Smooth muscle cell (in vitro differentiated cells): ENCODE measurements around the gene NHEJ1. TPM values are rescaled to one million over a fixed set of nuclear protein-coding genes. Genes with fewer than 3 reads are reported as not detected.

Experiments used
- DNase-seq: peaks from one replicate; lab custom pipeline; 2025; ENCODE audit not compliant: unreplicated experiment; lab: John Stamatoyannopoulos, UW
- H2AFZ ChIP-seq: fragments of 200-600 bp; sonication (generic); 2 replicates; pipeline ENCODE4 v1.6.0; 2016; ENCODE audit warnings: antibody characterized with exemption, low read depth, mild to moderate bottlenecking
- H3F3A ChIP-seq: fragments of 200-600 bp; sonication (generic); 2 replicates; pipeline ENCODE4 v1.6.0; 2017; ENCODE audit warnings: antibody characterized with exemption, low read depth
- H3K27ac ChIP-seq: fragments of 200-600 bp; sonication (generic); 2 replicates; pipeline ENCODE4 v1.5.1; 2016; ENCODE audit warnings: low read depth, mild to moderate bottlenecking
- H3K27me3 ChIP-seq: fragments of 200-600 bp; sonication (generic); 2 replicates; pipeline ENCODE4 v1.6.1; 2016; ENCODE audit warnings: low read depth, mild to moderate bottlenecking
- H3K36me3 ChIP-seq: fragments of 200-600 bp; sonication (generic); 2 replicates; pipeline ENCODE4 v1.5.1; 2016; ENCODE audit warnings: low read depth
- H3K4me1 ChIP-seq: fragments of 200-600 bp; sonication (generic); 2 replicates; pipeline ENCODE4 v1.5.1; 2016; ENCODE audit warnings: low read depth
- H3K4me2 ChIP-seq: fragments of 200-600 bp; sonication (generic); 2 replicates; pipeline ENCODE4 v1.6.0; 2016; ENCODE audit warnings: mild to moderate bottlenecking
- H3K4me3 ChIP-seq: fragments of 200-600 bp; sonication (generic); 2 replicates; pipeline ENCODE4 v1.5.1; 2016; ENCODE audit warnings: mild to moderate bottlenecking
- H3K79me2 ChIP-seq: fragments of 200-600 bp; sonication (generic); 2 replicates; pipeline ENCODE4 v1.6.0; 2016; ENCODE audit warnings: low read depth, mild to moderate bottlenecking
- H3K9ac ChIP-seq: fragments of 200-600 bp; sonication (generic); 2 replicates; pipeline ENCODE4 v1.6.0; 2016; ENCODE audit warnings: low read depth
- H3K9me3 ChIP-seq: fragments of 200-600 bp; sonication (generic); replicated peaks from 2 replicates; pipeline ENCODE4 v1.5.1; 2016; ENCODE audit warnings: low read depth
- H4K20me1 ChIP-seq: fragments of 200-600 bp; sonication (generic); 2 replicates; pipeline ENCODE4 v1.6.0; 2016; ENCODE audit warnings: low read depth
- WGBS: methylation state at CpG from one replicate; pipeline ENCODE4 v1.1.7; 2016; ENCODE audit warnings: low lambda C conversion rate; 5-methylcytosine and 5-hydroxymethylcytosine counted together
- polyA plus RNA-seq: library from polyadenylated mRNA; unstranded; fragments of >200 nt; fragmentation: Nextera tagmentation; extraction: Ambion mirVana; gene quantifications from 2 replicates; pipeline ENCODE4 v1.2.1, GENCODE V29; 2016
- total RNA-seq: library from RNA; depleted of rRNA; stranded (reverse); fragments of >200 nt; gene quantifications from 2 replicates; pipeline ENCODE4 v1.2.3, GENCODE V29; 2014
- TF ChIP-seq, protein P1 (sequence below): fragments of 200-600 bp; sonication (generic); IDR thresholded peaks from 2 replicates; pipeline ENCODE4 v1.5.1; 2017; ENCODE audit warnings: borderline replicate concordance, mild to moderate bottlenecking, antibody characterized with exemption; ENCODE audit not compliant: insufficient read depth, poor library complexity, severe bottlenecking

Gene NHEJ1
- total and polyA plus RNA-seq, 2 experiments from 2014 or later: 6.0 to 8.5 TPM

- Histone ChIP-seq H3K27me3 (peaks cover 96% of the 10 kb centered on the region), H4K20me1 (no peaks in the 10 kb centered on the region), H3F3A (no peaks in the 10 kb centered on the region), H3K9me3 (no peaks in the 10 kb centered on the region), H3K36me3 (no peaks in the 10 kb centered on the region), H3K4me1 (peaks cover 4% of the 10 kb centered on the region), H3K4me3 (peak overlapping the region; percentile 38), H2AFZ (no peak overlapping the region), H3K4me2 (no peak overlapping the region), H3K27ac (no peak overlapping the region), H3K79me2 (no peaks in the 10 kb centered on the region), H3K9ac (no peak overlapping the region)
- WGBS: 35% methylated on average over 17 of the region's 17 CpGs
- no peak for DNase-seq
- TF ChIP-seq, protein P1, sequence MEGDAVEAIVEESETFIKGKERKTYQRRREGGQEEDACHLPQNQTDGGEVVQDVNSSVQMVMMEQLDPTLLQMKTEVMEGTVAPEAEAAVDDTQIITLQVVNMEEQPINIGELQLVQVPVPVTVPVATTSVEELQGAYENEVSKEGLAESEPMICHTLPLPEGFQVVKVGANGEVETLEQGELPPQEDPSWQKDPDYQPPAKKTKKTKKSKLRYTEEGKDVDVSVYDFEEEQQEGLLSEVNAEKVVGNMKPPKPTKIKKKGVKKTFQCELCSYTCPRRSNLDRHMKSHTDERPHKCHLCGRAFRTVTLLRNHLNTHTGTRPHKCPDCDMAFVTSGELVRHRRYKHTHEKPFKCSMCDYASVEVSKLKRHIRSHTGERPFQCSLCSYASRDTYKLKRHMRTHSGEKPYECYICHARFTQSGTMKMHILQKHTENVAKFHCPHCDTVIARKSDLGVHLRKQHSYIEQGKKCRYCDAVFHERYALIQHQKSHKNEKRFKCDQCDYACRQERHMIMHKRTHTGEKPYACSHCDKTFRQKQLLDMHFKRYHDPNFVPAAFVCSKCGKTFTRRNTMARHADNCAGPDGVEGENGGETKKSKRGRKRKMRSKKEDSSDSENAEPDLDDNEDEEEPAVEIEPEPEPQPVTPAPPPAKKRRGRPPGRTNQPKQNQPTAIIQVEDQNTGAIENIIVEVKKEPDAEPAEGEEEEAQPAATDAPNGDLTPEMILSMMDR: no peak
Observed at GRCh38 chr2:219059375-219059724, 101.3 kb downstream of the NHEJ1 start.

DNA sequence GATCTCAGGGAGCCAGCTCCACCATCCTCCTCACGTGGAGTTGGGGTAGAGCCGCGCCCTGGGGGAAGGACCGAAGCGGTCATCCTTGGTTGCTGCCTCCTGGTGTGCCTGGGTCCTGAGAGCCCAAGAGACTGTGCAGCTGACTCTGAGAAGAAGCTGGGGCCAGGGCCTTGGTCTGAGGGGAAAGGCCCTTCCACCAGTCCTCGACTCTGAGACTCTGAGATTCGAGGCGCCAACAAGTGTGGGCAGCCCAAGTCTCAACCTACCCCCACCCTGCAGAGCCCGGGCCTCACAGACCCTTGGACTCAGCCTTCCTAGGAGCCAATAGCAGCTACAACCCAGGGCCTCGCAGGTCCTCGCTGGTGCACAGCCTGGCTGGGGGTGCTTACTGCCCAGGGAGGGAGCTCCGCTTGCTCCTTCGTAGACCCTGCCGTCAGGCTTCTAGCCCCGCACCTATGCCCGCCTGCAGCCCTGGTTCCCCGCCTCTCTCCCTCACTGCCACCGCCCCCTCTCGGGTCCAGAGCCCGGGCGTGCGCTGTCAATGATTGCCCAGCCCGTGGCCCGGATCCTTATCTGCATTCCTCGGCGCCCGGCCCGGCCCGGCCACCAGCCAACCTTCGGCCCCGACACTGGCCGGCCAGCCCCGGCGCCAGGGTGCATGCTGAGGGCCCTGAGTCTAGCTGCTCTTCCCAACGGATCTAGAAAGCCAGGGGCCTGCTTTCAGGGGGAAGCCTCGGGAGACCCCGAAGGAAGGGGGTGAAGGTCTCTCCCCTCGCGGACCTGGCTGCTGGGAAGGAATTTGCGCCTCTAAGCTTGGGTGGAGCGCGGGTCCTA is 101.9 kb downstream of the NHEJ1 start:
- Histone ChIP-seq H3K4me3 (peak overlapping the region; percentile 38), H3K4me1 (peaks cover 4% of the 10 kb centered on the region), H2AFZ (no peak overlapping the region), H3K36me3 (no peaks in the 10 kb centered on the region), H3K4me2 (no peak overlapping the region), H4K20me1 (no peaks in the 10 kb centered on the region), H3K9me3 (no peaks in the 10 kb centered on the region), H3K79me2 (no peaks in the 10 kb centered on the region), H3K27me3 (peaks cover 96% of the 10 kb centered on the region), H3K27ac (no peak overlapping the region), H3F3A (no peaks in the 10 kb centered on the region), H3K9ac (no peak overlapping the region)
- TF ChIP-seq, protein P1: no peak
- DNase-seq: no peak
- 27% methylated on average over 39 of the region's 42 CpGs for WGBS

DNA sequence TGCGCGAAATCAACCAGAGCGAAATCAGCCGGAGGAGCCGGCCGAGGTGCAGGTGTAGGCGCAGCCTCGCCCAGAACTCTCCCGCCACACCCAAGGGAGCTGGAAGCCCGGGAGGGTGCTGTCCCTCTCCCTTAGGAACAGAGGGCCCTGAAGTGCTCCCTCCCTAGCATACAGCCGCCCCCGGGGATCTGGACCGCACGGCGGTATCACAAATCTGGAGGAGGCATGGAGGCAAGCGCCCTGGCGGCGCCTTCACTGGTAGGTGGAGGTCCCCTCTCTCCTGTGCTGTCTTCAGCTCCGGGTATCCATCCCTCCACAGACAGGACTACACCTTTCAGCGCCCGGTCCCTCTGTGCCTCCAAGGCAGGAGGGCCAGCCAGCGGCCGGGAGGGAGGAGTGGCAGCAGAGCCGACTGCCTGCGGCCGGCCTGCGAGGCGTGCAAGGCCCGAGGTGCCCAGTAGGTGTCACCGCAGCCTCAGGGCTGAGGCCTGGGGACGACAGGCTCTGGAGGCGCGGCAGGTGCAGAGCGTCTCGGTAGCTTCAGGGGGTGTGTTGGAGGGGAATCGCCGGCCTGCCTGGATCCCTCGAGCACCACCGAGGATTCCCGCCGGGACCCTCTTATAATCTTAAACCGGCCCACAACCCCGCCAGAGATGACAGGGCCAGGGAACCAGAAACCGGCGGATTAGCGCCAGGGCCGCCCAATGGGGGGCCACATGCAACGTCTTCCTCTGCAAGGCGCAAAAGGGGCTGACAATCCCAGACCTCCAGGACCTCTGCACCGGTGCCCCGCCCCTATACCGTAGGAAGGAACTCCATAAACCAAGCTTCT is 102.7 kb downstream of the NHEJ1 start:
- Histone ChIP-seq H4K20me1 (no peaks in the 10 kb centered on the region), H2AFZ (no peak overlapping the region), H3F3A (no peaks in the 10 kb centered on the region), H3K4me1 (peaks cover 4% of the 10 kb centered on the region), H3K79me2 (no peaks in the 10 kb centered on the region), H3K27me3 (peaks cover 96% of the 10 kb centered on the region), H3K27ac (no peak overlapping the region), H3K9ac (no peak overlapping the region), H3K36me3 (no peaks in the 10 kb centered on the region), H3K9me3 (no peaks in the 10 kb centered on the region), H3K4me3 (peak overlapping the region; percentile 34), H3K4me2 (peak overlapping the region; percentile 36)
- 11% methylated on average over 51 of the region's 52 CpGs for WGBS
- peak; percentile 14 for DNase-seq
- TF ChIP-seq, protein P1: peak; percentile 78
